ENCODE data around the gene PCNX2.
A peak's percentile ranks its signal among the peaks of the same experiment; 100 is the strongest.

The PCNX2 gene

GRCh38 chr1:233227930-233228465 lies 67.5 kb downstream of the PCNX2 start:
- DNase-seq, result no peak

GRCh38 chr1:233224311-233224710 lies 71.2 kb downstream of the PCNX2 start:
- peak; percentile 13 to 50 (median 30) for DNase-seq

- no peak for DNase-seq
Observed at GRCh38 chr1:233217832-233218231, 77.7 kb downstream of the PCNX2 start.

- DNase-seq, result no peak
Observed at GRCh38 chr1:233216009-233216408, 79.5 kb downstream of the PCNX2 start.

- DNase-seq, result no peak
Observed at GRCh38 chr1:233215135-233215760, 80.3 kb downstream of the PCNX2 start.

- DNase-seq, result no peak
Observed at GRCh38 chr1:233211595-233211994, 83.9 kb downstream of the PCNX2 start.

GRCh38 chr1:233211106-233211505 lies 84.4 kb downstream of the PCNX2 start:
- no peak for DNase-seq

GRCh38 chr1:233209481-233209880 lies 86.0 kb downstream of the PCNX2 start:
- no peak for DNase-seq

- DNase-seq, result no peak
Observed at GRCh38 chr1:233208687-233209086, 86.8 kb downstream of the PCNX2 start.

GRCh38 chr1:233197940-233198339 lies 97.6 kb downstream of the PCNX2 start:
- peak in 2 of 4 experiments; percentile 22 to 31 for DNase-seq

- DNase-seq, result no peak
Observed at GRCh38 chr1:233193741-233194140, 101.8 kb downstream of the PCNX2 start.

GRCh38 chr1:233190987-233191386 lies 104.5 kb downstream of the PCNX2 start:
- DNase-seq, result no peak

GRCh38 chr1:233189526-233189925 lies 106.0 kb downstream of the PCNX2 start:
- no peak for DNase-seq

GRCh38 chr1:233188061-233188460 lies 107.5 kb downstream of the PCNX2 start:
- no peak for DNase-seq

GRCh38 chr1:233183226-233184020 lies 112.1 kb downstream of the PCNX2 start:
- no peak for DNase-seq

- DNase-seq, result no peak
Observed at GRCh38 chr1:233182587-233182986, 112.9 kb downstream of the PCNX2 start.

GRCh38 chr1:233180641-233181364 lies 114.7 kb downstream of the PCNX2 start:
- no peak for DNase-seq

- peak; percentile 13 to 61 (median 38) for DNase-seq
Observed at GRCh38 chr1:233179638-233180037, 115.9 kb downstream of the PCNX2 start.

GRCh38 chr1:233172201-233172600 lies 123.3 kb downstream of the PCNX2 start:
- DNase-seq, result peak; percentile 43 to 73 (median 56)

GRCh38 chr1:233170741-233171140 lies 124.8 kb downstream of the PCNX2 start:
- no peak for DNase-seq

GRCh38 chr1:233168384-233168783 lies 127.1 kb downstream of the PCNX2 start:
- no peak for DNase-seq

GRCh38 chr1:233166896-233167295 lies 128.6 kb downstream of the PCNX2 start:
- peak in 3 of 4 experiments; percentile 14 to 32 (median 29) for DNase-seq

- no peak for DNase-seq
Observed at GRCh38 chr1:233163696-233164095, 131.8 kb downstream of the PCNX2 start.
